SK-N-MC (cell line): ENCODE data around the gene TEKTIP1.

Source experiments
- DNase-seq: peaks from one replicate; pipeline ENCODE4 v3.0.0-alpha.2; 2011; ENCODE audit warnings: low read depth, low spot score
- H3K27ac ChIP-seq: fragments of 200-600 bp; sonication (generic); 2 replicates; pipeline ENCODE4 v1.5.1; 2016; ENCODE audit warnings: mixed run types
- H3K36me3 ChIP-seq: fragments of 200-600 bp; sonication (generic); 2 replicates; pipeline ENCODE4 v1.6.1; 2017; ENCODE audit warnings: antibody characterized with exemption, low read length, mixed read lengths; ENCODE audit not compliant: insufficient read depth
- H3K4me3 ChIP-seq: fragments of 200-600 bp; sonication (generic); 2 replicates; pipeline ENCODE4 v1.5.1; 2016
- H3K9ac ChIP-seq: fragments of 200-600 bp; sonication (generic); 2 replicates; pipeline ENCODE4 v1.8.0; 2017; ENCODE audit warnings: mixed run types, mixed read lengths; ENCODE audit not compliant: insufficient read length
- H3K9me3 ChIP-seq: fragments of 200-600 bp; sonication (generic); 2 replicates; pipeline ENCODE4 v1.6.1; 2017; ENCODE audit warnings: low read depth, mild to moderate bottlenecking, antibody characterized with exemption, low read length, moderate library complexity, mixed read lengths
- EZH2 ChIP-seq: fragments of 200-600 bp; sonication (generic); IDR thresholded peaks from one replicate; pipeline ENCODE4 v1.6.1; 2017; ENCODE audit warnings: antibody characterized with exemption
- FOXP2 ChIP-seq: optimal IDR thresholded peaks from 2 replicates; pipeline ENCODE3; 2011; ENCODE audit warnings: mild to moderate bottlenecking, moderate library complexity; ENCODE audit not compliant: insufficient read depth; ENCODE audit errors: extremely low read length, control extremely low read depth
- POLR2AphosphoS5 ChIP-seq: IDR thresholded peaks from 2 replicates; pipeline ENCODE4 v1.6.1; 2012; ENCODE audit warnings: mild to moderate bottlenecking, low read depth, low read length, borderline replicate concordance

TEKTIP1 gene

DNA sequence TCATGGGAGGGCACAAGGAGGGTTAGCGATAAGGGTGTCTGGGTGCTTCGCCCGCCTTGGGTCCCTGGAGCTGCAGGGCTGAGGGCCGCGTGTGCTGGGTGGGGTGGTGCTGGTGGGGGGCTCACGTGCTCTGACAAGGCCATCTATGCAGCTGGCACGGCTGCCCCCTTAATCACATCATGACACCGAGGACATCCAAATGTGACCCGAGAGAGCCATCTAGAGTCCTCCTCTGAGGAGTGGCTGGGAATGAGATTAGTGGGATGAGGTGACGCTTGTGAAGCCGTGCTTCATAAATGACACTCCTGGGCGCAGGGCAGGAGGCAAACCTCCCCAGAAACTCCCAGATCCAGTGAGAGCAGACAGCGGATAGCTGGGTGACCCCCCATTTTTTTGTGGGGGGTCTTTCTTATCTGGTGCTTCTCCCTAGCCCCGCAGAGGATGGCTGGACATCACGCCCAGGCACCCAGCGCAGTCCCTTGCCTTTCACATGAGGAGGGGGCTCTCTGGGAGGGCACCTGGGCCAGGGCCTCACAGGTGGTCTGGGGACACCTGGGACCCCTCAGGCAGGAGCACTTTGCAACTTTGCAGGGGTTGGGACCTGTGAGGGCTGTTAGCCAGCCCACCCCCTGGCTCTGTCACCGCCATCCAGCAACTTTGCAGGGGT, 26.3 kb upstream of the TEKTIP1 start:
- Histone ChIP-seq H3K27ac (no peak overlapping the region), H3K9me3 (no peaks in the 10 kb centered on the region), H3K36me3 (peaks cover 21% of the 10 kb centered on the region; the same call in 1 of the 2 replicates), H3K9ac (no peak overlapping the region), H3K4me3 (no peak overlapping the region)
- DNase-seq, result no peak
- no peak for TF ChIP-seq FOXP2
- no peak for TF ChIP-seq POLR2AphosphoS5
- no peak for TF ChIP-seq EZH2

DNA sequence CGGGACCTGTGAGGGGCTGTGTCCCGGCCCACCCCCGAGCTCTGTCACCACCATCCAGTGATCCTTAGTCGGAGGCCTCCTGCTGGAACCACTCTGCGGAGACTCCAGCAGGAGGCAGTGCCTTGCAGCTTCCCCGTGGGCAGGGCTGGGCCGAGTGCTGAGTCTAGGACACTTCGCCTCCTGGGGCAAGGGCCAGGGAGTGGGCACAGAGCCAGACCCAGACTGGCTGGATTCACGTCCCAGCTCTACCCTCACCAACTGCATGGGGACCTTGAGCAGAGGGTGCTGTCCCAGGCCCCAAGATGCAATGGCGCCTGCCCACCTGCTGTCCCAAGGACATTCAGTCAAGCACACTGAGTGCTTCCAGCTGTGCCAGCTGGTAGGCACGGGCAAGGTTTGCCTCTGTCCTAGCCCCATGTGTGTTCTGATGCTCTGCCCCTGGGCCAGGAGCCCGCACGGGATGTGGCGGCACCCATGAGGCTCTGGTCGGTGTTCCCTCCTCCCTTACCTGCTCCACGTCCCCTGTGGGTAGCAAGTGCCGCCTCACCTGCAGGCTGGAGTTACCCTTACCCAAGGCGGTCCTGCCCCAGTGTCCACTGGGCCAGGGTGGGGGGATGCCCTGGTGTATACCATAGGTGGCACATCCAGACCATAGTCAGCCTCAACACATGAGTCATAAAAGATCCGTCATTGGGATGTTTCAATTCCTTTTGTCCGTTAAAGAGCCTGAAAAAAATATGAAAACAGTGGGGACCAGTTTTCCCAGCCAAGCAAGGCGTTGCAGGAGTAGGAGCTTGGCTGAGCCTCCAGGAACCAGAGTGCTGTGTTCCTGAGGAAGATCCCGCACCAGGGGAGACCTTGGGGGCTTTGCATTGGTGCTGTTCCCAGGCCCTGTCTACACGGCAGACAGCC, 25.5 kb upstream of the TEKTIP1 start:
- Histone ChIP-seq H3K4me3 (no peak overlapping the region), H3K36me3 (peaks cover 21% of the 10 kb centered on the region; the same call in 1 of the 2 replicates), H3K9me3 (no peaks in the 10 kb centered on the region), H3K27ac (no peak overlapping the region), H3K9ac (no peak overlapping the region)
- no peak for DNase-seq
- TF ChIP-seq POLR2AphosphoS5 (no peak), EZH2 (no peak), FOXP2 (no peak)

DNA sequence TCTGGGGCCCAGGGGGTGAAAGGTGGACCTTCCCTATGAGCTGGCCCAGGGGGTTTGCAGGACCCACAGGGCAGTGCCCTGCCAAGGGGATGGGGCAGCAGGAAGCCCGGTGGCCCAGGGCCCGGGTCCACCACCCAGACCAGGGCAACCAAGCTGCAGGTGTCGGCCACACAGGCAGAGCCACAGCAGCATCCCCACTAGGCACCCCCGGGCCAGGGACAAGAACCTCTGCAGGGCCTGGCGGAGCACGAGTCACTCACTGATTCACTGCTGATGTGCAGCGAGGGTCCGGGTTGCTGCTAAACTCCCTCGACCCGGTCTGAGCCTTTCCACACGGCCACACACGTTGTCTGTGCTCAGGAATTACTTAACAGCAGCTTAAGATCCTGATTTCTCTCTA, 24.0 kb upstream of the TEKTIP1 start:
- Histone ChIP-seq H3K27ac (no peak overlapping the region), H3K9ac (no peak overlapping the region), H3K9me3 (no peaks in the 10 kb centered on the region), H3K4me3 (no peak overlapping the region), H3K36me3 (peaks cover 7% of the 10 kb centered on the region; the same call in 1 of the 2 replicates)
- no peak for DNase-seq
- TF ChIP-seq FOXP2 (no peak), POLR2AphosphoS5 (no peak), EZH2 (no peak)

DNA sequence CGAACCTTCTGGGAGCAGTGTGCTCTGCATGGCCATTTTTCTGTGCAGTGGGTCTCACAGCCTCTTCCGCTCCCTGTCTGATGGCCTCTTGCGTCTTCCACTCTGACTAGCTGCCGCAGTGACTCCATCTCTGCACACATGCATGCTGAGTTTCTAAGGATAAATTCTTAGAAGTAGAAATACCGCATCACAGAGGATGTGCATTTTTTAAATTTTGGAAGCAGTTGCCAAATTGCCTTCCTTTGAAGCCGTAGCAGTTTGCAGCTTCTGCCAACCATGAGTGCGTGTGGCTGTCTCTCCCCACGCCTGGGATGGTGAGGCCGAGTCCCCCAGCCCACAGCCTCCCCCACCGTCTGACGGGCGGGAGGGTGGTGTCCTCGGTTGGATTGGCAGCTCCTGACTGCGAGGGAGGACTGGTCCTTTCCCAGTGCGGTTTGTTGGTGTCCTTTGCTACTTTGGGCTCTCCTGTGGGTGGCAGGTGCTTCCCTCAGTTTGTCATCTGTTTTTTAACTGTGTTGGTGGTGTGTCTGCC, 23.0 kb upstream of the TEKTIP1 start:
- TF ChIP-seq FOXP2, result no peak
- no peak for TF ChIP-seq EZH2
- TF ChIP-seq POLR2AphosphoS5, result no peak
- no peak for DNase-seq
- H3K27ac ChIP-seq, result no peak overlapping the region; the same call in 1 of the 2 replicates
- H3K9ac ChIP-seq, result no peak overlapping the region
- no peaks in the 10 kb centered on the region for H3K9me3 ChIP-seq
- no peaks in the 10 kb centered on the region; the same call in 1 of the 2 replicates for H3K36me3 ChIP-seq
- H3K4me3 ChIP-seq, result no peak overlapping the region

DNA sequence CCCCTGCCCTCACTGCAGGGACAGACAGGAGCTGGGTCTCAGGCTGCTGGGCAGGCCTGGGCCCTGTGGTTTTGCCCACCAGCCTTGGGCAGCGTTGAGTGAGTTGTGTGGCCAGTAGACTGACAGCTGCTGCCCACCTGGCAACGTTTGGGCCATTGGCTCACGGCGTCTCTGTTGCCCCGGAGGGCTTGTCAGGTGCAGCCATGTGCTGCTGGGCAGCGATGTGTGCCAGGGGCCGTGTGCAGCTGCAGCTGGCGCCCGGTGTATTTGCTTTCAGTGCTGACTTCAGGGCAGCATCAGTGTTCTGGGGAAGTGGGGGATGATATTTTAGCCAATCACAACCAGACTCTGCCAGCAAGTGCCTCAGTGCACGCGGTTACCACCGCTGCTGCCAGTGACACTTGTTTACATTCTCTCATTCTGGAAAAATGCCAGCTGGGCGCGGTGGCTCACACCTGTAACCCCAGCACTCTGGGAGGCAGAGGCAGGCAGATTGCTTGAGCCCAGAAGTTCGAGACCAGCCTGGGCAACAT, 22.2 kb upstream of the TEKTIP1 start:
- H3K9ac ChIP-seq, result no peak overlapping the region
- H3K27ac ChIP-seq, result no peak overlapping the region
- H3K4me3 ChIP-seq, result no peak overlapping the region
- no peak for DNase-seq
- TF ChIP-seq FOXP2, result no peak
- TF ChIP-seq POLR2AphosphoS5, result no peak
- TF ChIP-seq EZH2, result no peak
- no peaks in the 10 kb centered on the region for H3K9me3 ChIP-seq
- H3K36me3 ChIP-seq, result no peaks in the 10 kb centered on the region; the same call in 1 of the 2 replicates

DNA sequence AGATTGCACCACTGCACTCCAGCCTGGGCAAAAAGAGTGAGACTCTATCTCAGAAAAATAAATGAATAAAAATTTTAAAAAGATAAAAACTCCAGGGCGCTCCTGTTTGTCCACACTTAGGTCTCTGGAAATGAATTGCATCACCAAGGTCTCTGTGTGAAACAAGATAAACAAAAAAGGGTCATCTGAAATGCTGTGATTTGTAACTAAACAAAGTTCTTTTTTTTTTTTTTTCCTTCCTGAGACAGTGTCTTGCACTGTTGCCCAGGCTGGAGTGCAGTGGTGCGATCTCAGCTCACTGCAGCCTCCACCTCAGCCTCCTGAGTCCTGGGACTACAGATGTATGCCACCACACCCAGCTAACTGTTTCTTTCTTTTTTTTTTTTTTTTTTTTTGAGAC, 21.3 kb upstream of the TEKTIP1 start:
- H3K9ac ChIP-seq, result no peak overlapping the region
- no peak overlapping the region for H3K4me3 ChIP-seq
- no peaks in the 10 kb centered on the region for H3K9me3 ChIP-seq
- H3K27ac ChIP-seq, result no peak overlapping the region
- DNase-seq, result no peak
- TF ChIP-seq POLR2AphosphoS5 (no peak), FOXP2 (no peak), EZH2 (no peak)
- no peaks in the 10 kb centered on the region; the same call in 1 of the 2 replicates for H3K36me3 ChIP-seq

DNA sequence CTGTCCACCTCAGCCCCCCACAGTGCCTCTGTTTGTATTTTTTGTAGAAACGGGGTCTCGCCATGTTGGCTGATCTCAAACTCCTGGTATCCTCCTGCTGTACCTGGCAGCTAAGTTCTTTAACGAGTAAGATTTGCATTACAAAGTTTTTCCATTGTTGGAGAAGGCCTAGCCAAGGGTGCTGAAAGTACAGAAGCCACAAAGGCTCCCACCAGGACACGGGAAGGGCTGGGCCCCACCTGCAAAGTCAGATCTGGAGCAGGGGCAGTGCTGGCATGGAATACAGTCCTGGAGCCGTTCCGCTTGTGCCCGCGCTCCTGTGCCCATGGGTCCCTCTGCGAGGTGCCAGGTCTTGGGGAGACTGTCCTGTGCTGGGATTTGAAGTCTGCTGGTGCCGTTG, 20.7 kb upstream of the TEKTIP1 start:
- Histone ChIP-seq H3K9me3 (no peaks in the 10 kb centered on the region), H3K9ac (no peak overlapping the region), H3K36me3 (no peaks in the 10 kb centered on the region; the same call in 1 of the 2 replicates), H3K4me3 (no peak overlapping the region), H3K27ac (no peak overlapping the region)
- TF ChIP-seq FOXP2 (no peak), EZH2 (no peak), POLR2AphosphoS5 (no peak)
- no peak for DNase-seq

DNA sequence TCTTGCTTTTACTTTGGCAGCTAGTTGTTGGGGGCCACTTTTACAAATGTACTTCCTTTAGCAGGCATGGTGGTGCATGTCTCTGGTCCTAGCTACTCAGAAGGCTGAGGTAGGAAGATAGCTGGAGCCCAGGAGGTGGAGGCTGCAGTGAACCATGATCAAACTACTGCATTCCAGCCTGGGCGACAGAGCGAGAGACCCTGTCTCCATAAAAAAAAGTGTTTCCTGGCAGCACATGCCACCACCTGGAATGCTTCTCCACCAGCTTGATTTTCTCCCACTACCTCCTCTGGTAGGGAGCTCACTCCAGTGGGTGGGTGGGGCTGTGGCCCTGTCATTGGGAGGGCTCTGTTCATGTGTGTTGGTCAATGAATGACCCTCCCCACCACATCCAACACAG, 20.3 kb upstream of the TEKTIP1 start:
- no peak overlapping the region for H3K4me3 ChIP-seq
- no peak overlapping the region for H3K27ac ChIP-seq
- H3K36me3 ChIP-seq, result no peaks in the 10 kb centered on the region; the same call in 1 of the 2 replicates
- TF ChIP-seq FOXP2 (no peak), POLR2AphosphoS5 (no peak), EZH2 (no peak)
- no peak overlapping the region for H3K9ac ChIP-seq
- no peaks in the 10 kb centered on the region for H3K9me3 ChIP-seq
- DNase-seq, result no peak
